ENCODE data around the gene SHPK. TPM values are rescaled to one million over a fixed set of nuclear protein-coding genes. Genes with fewer than 3 reads are reported as not detected.
A peak's percentile ranks its signal among the peaks of the same experiment; 100 is the strongest.
"Not testable (repeated sequence)": the region's sequence is repeated elsewhere in the genome, so short reads cannot be mapped to it uniquely, and the experiment has no call there.

The SHPK gene
- total and polyA plus RNA-seq, 4 experiments from 2014 or later, result 5.8 to 11.6 (median 8.3) TPM

GRCh38 chr17:3589784-3590183 is 46.3 kb downstream of the SHPK start:
- no peak overlapping the region for H3K4me3 ChIP-seq (ENCODE audit: low read length in 2 of 2)
- no peak overlapping the region for H3K4me3 Mint-ChIP-seq
- POLR2A ChIA-PET (ENCODE audit: partially characterized antibody), result no interaction called here
- CTCF ChIA-PET (ENCODE audit: partially characterized antibody), result interaction anchor here (1.1 kb wide), 1 partner anchor 13 kb away, joined by 4 read pairs; no protein-coding TSS in a partner anchor
- H3K9me3 Mint-ChIP-seq, result no peaks in the 10 kb centered on the region
- H3K36me3 Mint-ChIP-seq, result peaks cover 20 to 33% of the 10 kb centered on the region in 2 donors
- H3K4me1 ChIP-seq (ENCODE audit: insufficient read depth, low read length), result no peaks in the 10 kb centered on the region
- H3K27me3 ChIP-seq (ENCODE audit: insufficient read depth, low read length), result no peaks in the 10 kb centered on the region
- H3K4me1 Mint-ChIP-seq, result no peaks in the 10 kb centered on the region
- no peaks in the 10 kb centered on the region for H3K36me3 ChIP-seq (ENCODE audit: insufficient read depth, low read length)
- H3K27ac ChIP-seq (ENCODE audit: low read depth, low read length), result no peak overlapping the region
- H3K9me3 ChIP-seq (ENCODE audit: control insufficient read depth in 1 of 2, low read length in 2 of 2), result no peaks in the 10 kb centered on the region
- H3K27ac Mint-ChIP-seq, result no peak overlapping the region
- DNase-seq, result no peak
- H3K27me3 Mint-ChIP-seq, result no peaks in the 10 kb centered on the region
- intact Hi-C loops (cut with micrococcal nuclease), result no loop called here

- Histone ChIP-seq H3K9me3 (ENCODE audit: control insufficient read depth in 1 of 2, low read length in 2 of 2) (no peaks in the 10 kb centered on the region), H3K4me3 (ENCODE audit: low read length in 2 of 2) (no peak overlapping the region), H3K27ac (ENCODE audit: low read depth, low read length) (no peak overlapping the region), H3K4me1 (ENCODE audit: insufficient read depth, low read length) (no peaks in the 10 kb centered on the region), H3K27me3 (ENCODE audit: insufficient read depth, low read length) (no peaks in the 10 kb centered on the region), H3K36me3 (ENCODE audit: insufficient read depth, low read length) (no peaks in the 10 kb centered on the region)
- Mint-ChIP-seq H3K27ac (no peak overlapping the region), H3K27me3 (no peaks in the 10 kb centered on the region), H3K36me3 (peaks cover 18 to 28% of the 10 kb centered on the region in 2 donors), H3K9me3 (no peaks in the 10 kb centered on the region), H3K4me3 (no peak overlapping the region), H3K4me1 (peaks cover 0 to 2% (median 0%) of the 10 kb centered on the region in 4 donors)
- intact Hi-C loops (cut with micrococcal nuclease), result no loop called here
- ChIA-PET CTCF (ENCODE audit: partially characterized antibody) (no interaction called here), POLR2A (ENCODE audit: partially characterized antibody) (no interaction called here)
- DNase-seq, result no peak
Observed at GRCh38 chr17:3585826-3586225, 50.2 kb downstream of the SHPK start.

GRCh38 chr17:3583456-3583855 is 52.6 kb downstream of the SHPK start:
- Mint-ChIP-seq H3K27ac (no peak overlapping the region), H3K9me3 (peaks cover 0 to 2% (median 0%) of the 10 kb centered on the region in 8 donors), H3K4me1 (peaks cover 0 to 2% (median 0%) of the 10 kb centered on the region in 4 donors), H3K36me3 (peaks cover 10 to 23% of the 10 kb centered on the region in 2 donors), H3K27me3 (no peaks in the 10 kb centered on the region), H3K4me3 (no peak overlapping the region)
- Histone ChIP-seq H3K4me1 (ENCODE audit: insufficient read depth, low read length) (no peaks in the 10 kb centered on the region), H3K36me3 (ENCODE audit: insufficient read depth, low read length) (no peaks in the 10 kb centered on the region), H3K4me3 (ENCODE audit: low read length in 2 of 2) (no peak overlapping the region), H3K27me3 (ENCODE audit: insufficient read depth, low read length) (no peaks in the 10 kb centered on the region), H3K27ac (ENCODE audit: low read depth, low read length) (no peak overlapping the region), H3K9me3 (ENCODE audit: control insufficient read depth in 1 of 2, low read length in 2 of 2) (no peaks in the 10 kb centered on the region)
- no peak for DNase-seq
- intact Hi-C loops (cut with micrococcal nuclease), result no loop called here
- ChIA-PET POLR2A (ENCODE audit: partially characterized antibody) (no interaction called here), CTCF (ENCODE audit: partially characterized antibody) (no interaction called here)

- no peaks in the 10 kb centered on the region for H3K27me3 ChIP-seq (ENCODE audit: insufficient read depth, low read length)
Observed at GRCh38 chr17:3582915-3583314, 53.1 kb downstream of the SHPK start.

GRCh38 chr17:3578667-3579066 is 57.4 kb downstream of the SHPK start:
- H3K4me1 Mint-ChIP-seq; H3K9me3 Mint-ChIP-seq; DNase-seq; H3K9me3 ChIP-seq (ENCODE audit: control insufficient read depth in 1 of 2, low read length in 2 of 2); H3K4me1 ChIP-seq (ENCODE audit: insufficient read depth, low read length); H3K27me3 Mint-ChIP-seq; intact Hi-C loops (cut with micrococcal nuclease); CTCF ChIA-PET (ENCODE audit: partially characterized antibody); H3K27ac Mint-ChIP-seq; POLR2A ChIA-PET (ENCODE audit: partially characterized antibody); H3K36me3 ChIP-seq (ENCODE audit: insufficient read depth, low read length); H3K4me3 Mint-ChIP-seq; H3K27ac ChIP-seq (ENCODE audit: low read depth, low read length); H3K4me3 ChIP-seq (ENCODE audit: low read length in 2 of 2); H3K27me3 ChIP-seq (ENCODE audit: insufficient read depth, low read length): not testable (repeated sequence)
- peaks cover 10 to 14% of the 10 kb centered on the region in 2 donors for H3K36me3 Mint-ChIP-seq

More at GRCh38 chr17:3582915-3583314, 53.1 kb downstream of the SHPK start:
- intact Hi-C loops (cut with micrococcal nuclease), result no loop called here
- H3K27ac ChIP-seq (ENCODE audit: low read depth, low read length), result no peak overlapping the region
- Mint-ChIP-seq H3K4me3 (no peak overlapping the region), H3K36me3 (peaks cover 10 to 23% of the 10 kb centered on the region in 2 donors), H3K4me1 (peaks cover 0 to 2% (median 0%) of the 10 kb centered on the region in 4 donors), H3K27ac (peak overlapping the region in 1 of 7 donors; percentile 75), H3K9me3 (peaks cover 0 to 3% (median 0%) of the 10 kb centered on the region in 8 donors), H3K27me3 (no peaks in the 10 kb centered on the region)
- no peaks in the 10 kb centered on the region for H3K36me3 ChIP-seq (ENCODE audit: insufficient read depth, low read length)
- POLR2A ChIA-PET (ENCODE audit: partially characterized antibody), result no interaction called here
- H3K4me3 ChIP-seq (ENCODE audit: low read length in 2 of 2), result no peak overlapping the region
- H3K4me1 ChIP-seq (ENCODE audit: insufficient read depth, low read length), result no peaks in the 10 kb centered on the region
- CTCF ChIA-PET (ENCODE audit: partially characterized antibody), result interaction anchor here (1.8 kb wide), 1 partner anchor 21 kb away, joined by 6 read pairs; no protein-coding TSS in a partner anchor
- H3K9me3 ChIP-seq (ENCODE audit: control insufficient read depth in 1 of 2, low read length in 2 of 2), result no peaks in the 10 kb centered on the region
- no peak for DNase-seq

GRCh38 chr17:3576970-3577369 is 59.1 kb downstream of the SHPK start:
- H3K36me3 ChIP-seq (ENCODE audit: insufficient read depth, low read length), result no peaks in the 10 kb centered on the region
- Mint-ChIP-seq H3K27ac (no peak overlapping the region), H3K4me3 (no peak overlapping the region), H3K36me3 (peaks cover 7 to 14% of the 10 kb centered on the region in 2 donors), H3K27me3 (no peaks in the 10 kb centered on the region), H3K9me3 (peaks cover 0 to 3% (median 0%) of the 10 kb centered on the region in 8 donors), H3K4me1 (peaks cover 0 to 2% (median 0%) of the 10 kb centered on the region in 4 donors)
- CTCF ChIA-PET (ENCODE audit: partially characterized antibody), result no interaction called here
- H3K4me3 ChIP-seq (ENCODE audit: low read length in 2 of 2), result no peak overlapping the region
- no peaks in the 10 kb centered on the region for H3K27me3 ChIP-seq (ENCODE audit: insufficient read depth, low read length)
- no peak for DNase-seq
- no peaks in the 10 kb centered on the region for H3K9me3 ChIP-seq (ENCODE audit: control insufficient read depth in 1 of 2, low read length in 2 of 2)
- no peak overlapping the region for H3K27ac ChIP-seq (ENCODE audit: low read depth, low read length)
- intact Hi-C loops (cut with micrococcal nuclease), result no loop called here
- H3K4me1 ChIP-seq (ENCODE audit: insufficient read depth, low read length), result no peaks in the 10 kb centered on the region
- POLR2A ChIA-PET (ENCODE audit: partially characterized antibody), result no interaction called here

- Mint-ChIP-seq H3K4me3 (no peak overlapping the region), H3K36me3 (peaks cover 7 to 15% of the 10 kb centered on the region in 2 donors), H3K4me1 (no peaks in the 10 kb centered on the region), H3K9me3 (peaks cover 0 to 3% (median 0%) of the 10 kb centered on the region in 8 donors), H3K27ac (no peak overlapping the region), H3K27me3 (no peaks in the 10 kb centered on the region)
- Histone ChIP-seq H3K9me3 (ENCODE audit: control insufficient read depth in 1 of 2, low read length in 2 of 2) (no peaks in the 10 kb centered on the region), H3K36me3 (ENCODE audit: insufficient read depth, low read length) (no peaks in the 10 kb centered on the region), H3K27ac (ENCODE audit: low read depth, low read length) (no peak overlapping the region), H3K4me3 (ENCODE audit: low read length in 2 of 2) (no peak overlapping the region), H3K4me1 (ENCODE audit: insufficient read depth, low read length) (no peaks in the 10 kb centered on the region), H3K27me3 (ENCODE audit: insufficient read depth, low read length) (no peaks in the 10 kb centered on the region)
- CTCF ChIA-PET (ENCODE audit: partially characterized antibody), result no interaction called here
- no peak for DNase-seq
- POLR2A ChIA-PET (ENCODE audit: partially characterized antibody), result no interaction called here
- intact Hi-C loops (cut with micrococcal nuclease), result no loop called here
Observed at GRCh38 chr17:3575511-3575910, 60.5 kb downstream of the SHPK start.

- no peaks in the 10 kb centered on the region for H3K36me3 ChIP-seq (ENCODE audit: insufficient read depth, low read length)
- Mint-ChIP-seq H3K9me3 (peaks cover 0 to 3% (median 0%) of the 10 kb centered on the region in 8 donors), H3K36me3 (peaks cover 4 to 9% of the 10 kb centered on the region in 2 donors), H3K27me3 (no peaks in the 10 kb centered on the region), H3K4me3 (no peak overlapping the region), H3K4me1 (no peaks in the 10 kb centered on the region), H3K27ac (no peak overlapping the region)
- DNase-seq, result no peak
- H3K27me3 ChIP-seq (ENCODE audit: insufficient read depth, low read length), result no peaks in the 10 kb centered on the region
- ChIA-PET CTCF (ENCODE audit: partially characterized antibody) (no interaction called here), POLR2A (ENCODE audit: partially characterized antibody) (no interaction called here)
- intact Hi-C loops (cut with micrococcal nuclease), result no loop called here
- H3K4me3 ChIP-seq (ENCODE audit: low read length in 2 of 2), result no peak overlapping the region
- H3K4me1 ChIP-seq (ENCODE audit: insufficient read depth, low read length), result no peaks in the 10 kb centered on the region
- no peaks in the 10 kb centered on the region for H3K9me3 ChIP-seq (ENCODE audit: control insufficient read depth in 1 of 2, low read length in 2 of 2)
- H3K27ac ChIP-seq (ENCODE audit: low read depth, low read length), result no peak overlapping the region
Observed at GRCh38 chr17:3574231-3574630, 61.8 kb downstream of the SHPK start.
